ENCODE measurements around the gene FCER1A.

DNA sequence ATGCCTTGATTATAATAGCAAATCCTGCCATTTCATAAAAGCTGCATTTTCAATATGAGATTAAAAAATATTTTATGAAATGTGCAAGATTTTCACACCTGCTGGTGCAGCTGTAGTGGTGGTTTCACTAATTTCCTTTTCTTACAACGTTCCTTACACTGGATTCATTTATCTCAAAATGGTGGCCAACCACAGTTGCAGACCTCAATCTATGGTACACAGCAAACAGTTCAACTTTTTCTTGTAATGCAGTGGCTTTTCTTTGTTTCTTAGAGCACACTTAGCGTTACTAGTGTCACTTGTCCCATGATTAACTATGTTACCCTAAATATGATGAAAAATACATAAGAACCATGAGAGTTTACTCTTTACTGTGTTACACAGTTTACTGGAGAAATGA lies 32.7 kb downstream of the FCER1A start:
- TF ChIP-seq, protein P1, sequence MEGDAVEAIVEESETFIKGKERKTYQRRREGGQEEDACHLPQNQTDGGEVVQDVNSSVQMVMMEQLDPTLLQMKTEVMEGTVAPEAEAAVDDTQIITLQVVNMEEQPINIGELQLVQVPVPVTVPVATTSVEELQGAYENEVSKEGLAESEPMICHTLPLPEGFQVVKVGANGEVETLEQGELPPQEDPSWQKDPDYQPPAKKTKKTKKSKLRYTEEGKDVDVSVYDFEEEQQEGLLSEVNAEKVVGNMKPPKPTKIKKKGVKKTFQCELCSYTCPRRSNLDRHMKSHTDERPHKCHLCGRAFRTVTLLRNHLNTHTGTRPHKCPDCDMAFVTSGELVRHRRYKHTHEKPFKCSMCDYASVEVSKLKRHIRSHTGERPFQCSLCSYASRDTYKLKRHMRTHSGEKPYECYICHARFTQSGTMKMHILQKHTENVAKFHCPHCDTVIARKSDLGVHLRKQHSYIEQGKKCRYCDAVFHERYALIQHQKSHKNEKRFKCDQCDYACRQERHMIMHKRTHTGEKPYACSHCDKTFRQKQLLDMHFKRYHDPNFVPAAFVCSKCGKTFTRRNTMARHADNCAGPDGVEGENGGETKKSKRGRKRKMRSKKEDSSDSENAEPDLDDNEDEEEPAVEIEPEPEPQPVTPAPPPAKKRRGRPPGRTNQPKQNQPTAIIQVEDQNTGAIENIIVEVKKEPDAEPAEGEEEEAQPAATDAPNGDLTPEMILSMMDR (conservative IDR thresholded peaks at IDR 0.05; ENCODE audit: low read depth in 2 of 2) = no peak
- TF ChIP-seq EZH2phosphoT487 (IDR thresholded peaks at IDR 0.05; ENCODE audit: unreplicated experiment) (no peak), POLR2AphosphoS5 (IDR thresholded peaks at IDR 0.05; ENCODE audit: low read depth) (no peak), EZH2 (IDR thresholded peaks at IDR 0.05; ENCODE audit: low read depth, unreplicated experiment) (no peak), STAT1 (IDR thresholded peaks at IDR 0.05; ENCODE audit: unreplicated experiment) (no peak), NANOG (IDR thresholded peaks at IDR 0.05; ENCODE audit: borderline replicate concordance) (no peak)
- TF ChIP-seq, protein P2, sequence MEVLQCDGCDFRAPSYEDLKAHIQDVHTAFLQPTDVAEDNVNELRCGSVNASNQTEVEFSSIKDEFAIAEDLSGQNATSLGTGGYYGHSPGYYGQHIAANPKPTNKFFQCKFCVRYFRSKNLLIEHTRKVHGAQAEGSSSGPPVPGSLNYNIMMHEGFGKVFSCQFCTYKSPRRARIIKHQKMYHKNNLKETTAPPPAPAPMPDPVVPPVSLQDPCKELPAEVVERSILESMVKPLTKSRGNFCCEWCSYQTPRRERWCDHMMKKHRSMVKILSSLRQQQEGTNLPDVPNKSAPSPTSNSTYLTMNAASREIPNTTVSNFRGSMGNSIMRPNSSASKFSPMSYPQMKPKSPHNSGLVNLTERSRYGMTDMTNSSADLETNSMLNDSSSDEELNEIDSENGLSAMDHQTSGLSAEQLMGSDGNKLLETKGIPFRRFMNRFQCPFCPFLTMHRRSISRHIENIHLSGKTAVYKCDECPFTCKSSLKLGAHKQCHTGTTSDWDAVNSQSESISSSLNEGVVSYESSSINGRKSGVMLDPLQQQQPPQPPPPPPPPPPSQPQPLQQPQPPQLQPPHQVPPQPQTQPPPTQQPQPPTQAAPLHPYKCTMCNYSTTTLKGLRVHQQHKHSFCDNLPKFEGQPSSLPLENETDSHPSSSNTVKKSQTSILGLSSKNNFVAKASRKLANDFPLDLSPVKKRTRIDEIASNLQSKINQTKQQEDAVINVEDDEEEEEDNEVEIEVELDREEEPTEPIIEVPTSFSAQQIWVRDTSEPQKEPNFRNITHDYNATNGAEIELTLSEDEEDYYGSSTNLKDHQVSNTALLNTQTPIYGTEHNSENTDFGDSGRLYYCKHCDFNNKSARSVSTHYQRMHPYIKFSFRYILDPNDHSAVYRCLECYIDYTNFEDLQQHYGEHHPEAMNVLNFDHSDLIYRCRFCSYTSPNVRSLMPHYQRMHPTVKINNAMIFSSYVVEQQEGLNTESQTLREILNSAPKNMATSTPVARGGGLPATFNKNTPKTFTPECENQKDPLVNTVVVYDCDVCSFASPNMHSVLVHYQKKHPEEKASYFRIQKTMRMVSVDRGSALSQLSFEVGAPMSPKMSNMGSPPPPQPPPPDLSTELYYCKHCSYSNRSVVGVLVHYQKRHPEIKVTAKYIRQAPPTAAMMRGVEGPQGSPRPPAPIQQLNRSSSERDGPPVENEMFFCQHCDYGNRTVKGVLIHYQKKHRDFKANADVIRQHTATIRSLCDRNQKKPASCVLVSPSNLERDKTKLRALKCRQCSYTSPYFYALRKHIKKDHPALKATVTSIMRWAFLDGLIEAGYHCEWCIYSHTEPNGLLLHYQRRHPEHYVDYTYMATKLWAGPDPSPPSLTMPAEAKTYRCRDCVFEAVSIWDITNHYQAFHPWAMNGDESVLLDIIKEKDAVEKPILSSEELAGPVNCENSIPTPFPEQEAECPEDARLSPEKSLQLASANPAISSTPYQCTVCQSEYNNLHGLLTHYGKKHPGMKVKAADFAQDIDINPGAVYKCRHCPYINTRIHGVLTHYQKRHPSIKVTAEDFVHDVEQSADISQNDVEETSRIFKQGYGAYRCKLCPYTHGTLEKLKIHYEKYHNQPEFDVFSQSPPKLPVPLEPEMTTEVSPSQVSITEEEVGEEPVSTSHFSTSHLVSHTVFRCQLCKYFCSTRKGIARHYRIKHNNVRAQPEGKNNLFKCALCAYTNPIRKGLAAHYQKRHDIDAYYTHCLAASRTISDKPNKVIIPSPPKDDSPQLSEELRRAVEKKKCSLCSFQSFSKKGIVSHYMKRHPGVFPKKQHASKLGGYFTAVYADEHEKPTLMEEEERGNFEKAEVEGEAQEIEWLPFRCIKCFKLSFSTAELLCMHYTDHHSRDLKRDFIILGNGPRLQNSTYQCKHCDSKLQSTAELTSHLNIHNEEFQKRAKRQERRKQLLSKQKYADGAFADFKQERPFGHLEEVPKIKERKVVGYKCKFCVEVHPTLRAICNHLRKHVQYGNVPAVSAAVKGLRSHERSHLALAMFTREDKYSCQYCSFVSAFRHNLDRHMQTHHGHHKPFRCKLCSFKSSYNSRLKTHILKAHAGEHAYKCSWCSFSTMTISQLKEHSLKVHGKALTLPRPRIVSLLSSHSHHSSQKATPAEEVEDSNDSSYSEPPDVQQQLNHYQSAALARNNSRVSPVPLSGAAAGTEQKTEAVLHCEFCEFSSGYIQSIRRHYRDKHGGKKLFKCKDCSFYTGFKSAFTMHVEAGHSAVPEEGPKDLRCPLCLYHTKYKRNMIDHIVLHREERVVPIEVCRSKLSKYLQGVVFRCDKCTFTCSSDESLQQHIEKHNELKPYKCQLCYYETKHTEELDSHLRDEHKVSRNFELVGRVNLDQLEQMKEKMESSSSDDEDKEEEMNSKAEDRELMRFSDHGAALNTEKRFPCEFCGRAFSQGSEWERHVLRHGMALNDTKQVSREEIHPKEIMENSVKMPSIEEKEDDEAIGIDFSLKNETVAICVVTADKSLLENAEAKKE (CRISPR knock-in tag; IDR thresholded peaks at IDR 0.05) = no peak
- TF ChIP-seq, protein P3, sequence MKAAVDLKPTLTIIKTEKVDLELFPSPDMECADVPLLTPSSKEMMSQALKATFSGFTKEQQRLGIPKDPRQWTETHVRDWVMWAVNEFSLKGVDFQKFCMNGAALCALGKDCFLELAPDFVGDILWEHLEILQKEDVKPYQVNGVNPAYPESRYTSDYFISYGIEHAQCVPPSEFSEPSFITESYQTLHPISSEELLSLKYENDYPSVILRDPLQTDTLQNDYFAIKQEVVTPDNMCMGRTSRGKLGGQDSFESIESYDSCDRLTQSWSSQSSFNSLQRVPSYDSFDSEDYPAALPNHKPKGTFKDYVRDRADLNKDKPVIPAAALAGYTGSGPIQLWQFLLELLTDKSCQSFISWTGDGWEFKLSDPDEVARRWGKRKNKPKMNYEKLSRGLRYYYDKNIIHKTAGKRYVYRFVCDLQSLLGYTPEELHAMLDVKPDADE (IDR thresholded peaks at IDR 0.05) = no peak
